HepG2 (cell line): ENCODE data around the gene ADCY5. TPM values are rescaled to one million over a fixed set of nuclear protein-coding genes. Genes with fewer than 3 reads are reported as not detected.

ENCODE experiments used
- ATAC-seq: fragments of 200-7000 bp; cut with Tn5 transposase; 3 replicates; pipeline ENCODE4 v1.9.1; 2020; ENCODE audit warnings: mild to moderate bottlenecking, moderate library complexity
- BruUV-seq: library from RNA; stranded (reverse); fragments of 400-500 nt; replicated peaks from 2 replicates; lab custom pipeline; 2021; lab: Mats Ljungman, UMichigan
- CTCF ChIA-PET: fragments of 300-600 bp; formaldehyde crosslinking; extraction: SDS; loops from one replicate; lab custom pipeline; 2021; ENCODE audit warnings: low total read pairs, inconsistent platforms, low intra/inter-chr PET ratio; lab: Yijun Ruan, JAX
- POLR2A ChIA-PET: fragments of 350-600 bp; sonication (Branson Sonifier 250); formaldehyde crosslinking; loops from one replicate; lab custom pipeline; 2020; ENCODE audit warnings: antibody characterized with exemption, inconsistent platforms; lab: Yijun Ruan, JAX
- DNase-seq: peaks from one replicate; pipeline ENCODE4 v3.0.0-alpha.2; 2015; ENCODE audit warnings: low spot score
- FAIRE-seq: peaks from 3 replicates; lab custom pipeline; 2011; peaks lifted over from hg19 to GRCh38; lab: Jason Lieb, UNC
- H2AFZ ChIP-seq: one replicate; pipeline ENCODE4 v1.6.1; 2011; ENCODE audit warnings: low read length, inconsistent platforms
- H3K27ac ChIP-seq: fragments of 300-600 bp; 3 replicates; pipeline ENCODE4 v1.8.0; 2011; ENCODE audit warnings: mixed run types, mild to moderate bottlenecking, mixed read lengths, low read length, inconsistent platforms; ENCODE audit not compliant: insufficient read depth; ENCODE audit errors: extremely low read length
- H3K27me3 ChIP-seq, 2 experiments: fragments of 200-600 bp in 1 of 2; 2 replicates in 1 of 2; 3 replicates in 1 of 2; pipeline versions ENCODE4 v1.6.0 to v1.8.0; 2011; ENCODE audit warnings: low read length in 2 of 2, mild to moderate bottlenecking in 2 of 2, moderate library complexity in 2 of 2, inconsistent platforms in 1 of 2; ENCODE audit not compliant: insufficient read depth in 2 of 2, control insufficient read depth in 1 of 2
- H3K36me3 ChIP-seq, 2 experiments: fragments of 200-600 bp in 1 of 2; replicated peaks in 1 of 2; 2 replicates in 1 of 2; 3 replicates in 1 of 2; pipeline versions ENCODE4 v1.5.1 to v1.8.0; 2011; ENCODE audit warnings: low read length in 2 of 2, inconsistent platforms in 1 of 2; ENCODE audit not compliant: insufficient read depth in 2 of 2, control insufficient read depth in 1 of 2
- H3K4me1 ChIP-seq: 2 replicates; pipeline ENCODE4 v1.5.1; 2012; ENCODE audit warnings: low read length, inconsistent platforms; ENCODE audit not compliant: insufficient read depth
- H3K4me2 ChIP-seq: 2 replicates; pipeline ENCODE4 v1.6.0; 2011; ENCODE audit warnings: low read depth, low read length, inconsistent platforms
- H3K4me3 ChIP-seq, 3 experiments: fragments of 200-600 bp in 1 of 3; sonication (generic), shearing (Covaris generic) in 1 of 3; replicated peaks in 1 of 3; 2 replicates each; pipeline ENCODE4 v1.5.1; 2011 to 2016; ENCODE audit warnings: low read length in 3 of 3, inconsistent platforms in 2 of 3, low read depth in 2 of 3, mild to moderate bottlenecking in 2 of 3, control low read depth in 1 of 3, mixed read lengths in 1 of 3; ENCODE audit not compliant: insufficient read depth in 1 of 3
- H3K79me2 ChIP-seq: one replicate; pipeline ENCODE4 v1.6.1; 2011; ENCODE audit warnings: low read length, inconsistent platforms; ENCODE audit not compliant: insufficient read depth
- H3K9ac ChIP-seq: 2 replicates; pipeline ENCODE4 v1.6.0; 2011; ENCODE audit warnings: mild to moderate bottlenecking, low read depth, low read length, inconsistent platforms; ENCODE audit not compliant: insufficient read depth
- H3K9me3 ChIP-seq: 2 replicates; pipeline ENCODE4 v1.5.1; 2012; ENCODE audit warnings: mild to moderate bottlenecking, low read length
- H4K20me1 ChIP-seq: 2 replicates; pipeline ENCODE4 v1.6.0; 2011; ENCODE audit warnings: inconsistent platforms, mild to moderate bottlenecking, low read length, moderate library complexity; ENCODE audit not compliant: insufficient read depth
- AGO2 ChIP-seq: fragments of 200-400 bp; formaldehyde crosslinking; optimal IDR thresholded peaks from 2 replicates; pipeline ENCODE3; 2017; ENCODE audit warnings: mild to moderate bottlenecking, low read depth, low read length, moderate library complexity
- HOXA3 ChIP-seq: sonication (generic); formaldehyde crosslinking; IDR thresholded peaks from 2 replicates; pipeline ENCODE4 v1.5.0; 2020; ENCODE audit warnings: missing genetic modification reagents
- HOXA9 ChIP-seq: sonication (generic); formaldehyde crosslinking; IDR thresholded peaks from 2 replicates; pipeline ENCODE4 v1.8.1; 2022; ENCODE audit warnings: missing genetic modification reagents, mild to moderate bottlenecking, moderate library complexity, borderline replicate concordance
- JDP2 ChIP-seq: sonication (generic); formaldehyde crosslinking; IDR thresholded peaks from 2 replicates; pipeline ENCODE4 v1.8.1; 2022; ENCODE audit warnings: missing genetic modification reagents, borderline replicate concordance
- PAF1 ChIP-seq: IDR thresholded peaks from 2 replicates; pipeline ENCODE4 v1.6.1; 2016; ENCODE audit warnings: missing genetic modification reagents, missing compliant biosample characterization
- PCBP1 ChIP-seq: fragments of 200-400 bp; formaldehyde crosslinking; IDR thresholded peaks from 2 replicates; pipeline ENCODE4 v1.6.1; 2017; ENCODE audit warnings: mild to moderate bottlenecking, low read depth, low read length, borderline replicate concordance
- RORA ChIP-seq: sonication (generic); formaldehyde crosslinking; IDR thresholded peaks from 2 replicates; pipeline ENCODE4 v1.5.0; 2020; ENCODE audit warnings: mild to moderate bottlenecking, missing genetic modification reagents, moderate library complexity
- SETDB1 ChIP-seq: sonication (generic); formaldehyde crosslinking; IDR thresholded peaks from 2 replicates; pipeline ENCODE4 v1.5.1; 2020; ENCODE audit warnings: missing genetic modification reagents, mild to moderate bottlenecking, borderline replicate concordance
- ZFP36L2 ChIP-seq: sonication (generic); formaldehyde crosslinking; IDR thresholded peaks from 2 replicates; pipeline ENCODE4 v1.4.0; 2020; ENCODE audit warnings: missing genetic modification reagents
- ZNF441 ChIP-seq: sonication (generic); formaldehyde crosslinking; IDR thresholded peaks from 2 replicates; pipeline ENCODE4 v1.7.0; 2021; ENCODE audit warnings: missing genetic modification reagents, borderline replicate concordance
- ZNF766 ChIP-seq: sonication (generic); formaldehyde crosslinking; IDR thresholded peaks from 2 replicates; pipeline ENCODE4 v1.5.0; 2020; ENCODE audit warnings: missing genetic modification reagents, borderline replicate concordance
- WGBS: methylation state at CpG from one replicate; pipeline ENCODE4 v1.1.6; 2017; ENCODE audit warnings: low lambda C conversion rate; 5-methylcytosine and 5-hydroxymethylcytosine counted together
- in situ Hi-C: cut with HindIII; loops from 2 replicates; pipeline ENCODE4 v1.10.0; 2017; ENCODE audit warnings: low pct_unique_long_range_greater_than_20kb; ENCODE audit not compliant: extremely low pct_ligation_motif_present
- intact Hi-C: fragments of 100-400 bp; cut with micrococcal nuclease; formaldehyde crosslinking; loops from one replicate; pipeline ENCODE4 v1.10.0; 2022; ENCODE audit not compliant: unreplicated experiment
- polyA plus RNA-seq, 8 experiments: library from polyadenylated mRNA; depleted of rRNA in 3 of 8; stranded (reverse) in 7 of 8; unstranded in 1 of 8; fragments of >200 nt; fragmentation: Illumina TruSeq in 4 of 8; extraction: Trizol in 4 of 8; gene quantifications; 2 replicates each; pipeline versions ENCODE4 v1.2.1 to v1.2.3, GENCODE V29; 2011 to 2016; ENCODE audit warnings: low read depth in 4 of 8, missing spikeins in 1 of 8, mixed read lengths in 1 of 8; ENCODE audit not compliant: insufficient read depth in 1 of 8
- total RNA-seq, 5 experiments: library from RNA; depleted of rRNA; stranded (reverse); fragments of >200 nt; fragmentation: Illumina TruSeq; extraction: Trizol; gene quantifications; 2 replicates each; pipeline ENCODE4 v1.2.3, GENCODE V29; 2016; ENCODE audit warnings: low read depth in 1 of 5
- TF ChIP-seq, protein P1 (sequence below): sonication (generic); formaldehyde crosslinking; IDR thresholded peaks from 2 replicates; pipeline ENCODE4 v1.4.0; 2020; ENCODE audit warnings: missing genetic modification reagents, borderline replicate concordance

ADCY5 gene
- total and polyA plus RNA-seq, 2 of the 13 experiments (the other 11 are each of a cell fraction or from before 2014, with no cell fraction given) = not detected

GRCh38 chr3:123409443-123410148 lies 39.3 kb downstream of the ADCY5 start (continued):
- TF ChIP-seq AGO2 = no peak
- TF ChIP-seq HOXA9 (CRISPR knock-in tag) = no peak
- no peak for TF ChIP-seq JDP2 (CRISPR knock-in tag)
- no peak for TF ChIP-seq HOXA3 (CRISPR knock-in tag)

DNA sequence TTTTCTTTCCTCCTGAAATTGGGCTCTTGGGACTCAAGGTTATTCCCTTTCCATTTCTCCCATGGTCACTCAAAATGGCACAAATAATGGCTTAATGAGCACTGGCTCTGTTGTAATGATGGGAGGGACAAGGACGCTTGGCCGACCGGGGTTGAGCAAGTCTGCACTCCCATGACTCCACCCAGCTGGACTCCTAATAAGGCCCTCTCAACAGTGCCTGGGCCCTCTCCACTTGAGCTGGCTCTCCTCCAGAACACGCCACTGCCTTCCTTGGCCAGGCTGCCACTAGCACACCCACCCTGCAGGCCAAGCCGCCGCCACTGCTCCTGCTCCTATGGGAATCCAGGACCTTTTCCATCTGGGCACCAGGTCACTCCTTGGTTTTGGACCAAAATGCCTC lies 42.3 kb downstream of the ADCY5 start:
- H3K9ac ChIP-seq = no peak overlapping the region
- in situ Hi-C loops = no loop called here
- ChIA-PET POLR2A (no interaction called here), CTCF (no interaction called here)
- BruUV-seq = no TSS peak
- H2AFZ ChIP-seq = no peak overlapping the region
- 82% methylated on average over 2 of the region's 6 CpGs for WGBS
- H3K27ac ChIP-seq = no peak overlapping the region
- H3K4me1 ChIP-seq = no peaks in the 10 kb centered on the region
- DNase-seq (no peak), ATAC-seq (peak; percentile 28; the same call in 1 of the 3 replicates), FAIRE-seq (no peak)
- H3K36me3 ChIP-seq = no peaks in the 10 kb centered on the region
- intact Hi-C loops = no loop called here
- peaks cover 0 to 22% of the 10 kb centered on the region in 2 experiments; a peak in 3 of 5 replicates for H3K27me3 ChIP-seq
- H3K4me2 ChIP-seq = no peak overlapping the region
- no peaks in the 10 kb centered on the region for H3K79me2 ChIP-seq
- TF ChIP-seq, protein P1, sequence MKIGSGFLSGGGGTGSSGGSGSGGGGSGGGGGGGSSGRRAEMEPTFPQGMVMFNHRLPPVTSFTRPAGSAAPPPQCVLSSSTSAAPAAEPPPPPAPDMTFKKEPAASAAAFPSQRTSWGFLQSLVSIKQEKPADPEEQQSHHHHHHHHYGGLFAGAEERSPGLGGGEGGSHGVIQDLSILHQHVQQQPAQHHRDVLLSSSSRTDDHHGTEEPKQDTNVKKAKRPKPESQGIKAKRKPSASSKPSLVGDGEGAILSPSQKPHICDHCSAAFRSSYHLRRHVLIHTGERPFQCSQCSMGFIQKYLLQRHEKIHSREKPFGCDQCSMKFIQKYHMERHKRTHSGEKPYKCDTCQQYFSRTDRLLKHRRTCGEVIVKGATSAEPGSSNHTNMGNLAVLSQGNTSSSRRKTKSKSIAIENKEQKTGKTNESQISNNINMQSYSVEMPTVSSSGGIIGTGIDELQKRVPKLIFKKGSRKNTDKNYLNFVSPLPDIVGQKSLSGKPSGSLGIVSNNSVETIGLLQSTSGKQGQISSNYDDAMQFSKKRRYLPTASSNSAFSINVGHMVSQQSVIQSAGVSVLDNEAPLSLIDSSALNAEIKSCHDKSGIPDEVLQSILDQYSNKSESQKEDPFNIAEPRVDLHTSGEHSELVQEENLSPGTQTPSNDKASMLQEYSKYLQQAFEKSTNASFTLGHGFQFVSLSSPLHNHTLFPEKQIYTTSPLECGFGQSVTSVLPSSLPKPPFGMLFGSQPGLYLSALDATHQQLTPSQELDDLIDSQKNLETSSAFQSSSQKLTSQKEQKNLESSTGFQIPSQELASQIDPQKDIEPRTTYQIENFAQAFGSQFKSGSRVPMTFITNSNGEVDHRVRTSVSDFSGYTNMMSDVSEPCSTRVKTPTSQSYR = no peak
- TF ChIP-seq PCBP1 (no peak), ZFP36L2 (CRISPR knock-in tag) (no peak), SETDB1 (CRISPR knock-in tag) (no peak), PAF1 (CRISPR knock-in tag) (no peak), ZNF766 (CRISPR knock-in tag) (no peak), ZNF441 (CRISPR knock-in tag) (no peak), RORA (CRISPR knock-in tag) (no peak)
- TF ChIP-seq, all 625 proteins: peak for 0
- Histone ChIP-seq H3K9me3 (no peaks in the 10 kb centered on the region), H3K4me3 (no peak overlapping the region), H4K20me1 (no peaks in the 10 kb centered on the region)
